BJ (cell line): ENCODE results near the gene PACSIN1. TPM values are rescaled to one million over a fixed set of nuclear protein-coding genes. Genes with fewer than 3 reads are reported as not detected.

Experiments used
- CTCF ChIA-PET: fragments of 350-600 bp; formaldehyde crosslinking; extraction: SDS; loops from one replicate; lab custom pipeline; 2021; ENCODE audit warnings: antibody characterized with exemption, inconsistent platforms; lab: Yijun Ruan, JAX
- POLR2A ChIA-PET: fragments of 300-600 bp; sonication (Branson Sonifier 250); formaldehyde crosslinking; extraction: SDS; loops from one replicate; lab custom pipeline; 2021; ENCODE audit warnings: antibody characterized with exemption; lab: Charles Lee
- DNase-seq: peaks from one replicate; pipeline ENCODE4 v3.0.0-alpha.2; 2011; ENCODE audit warnings: low read depth
- H3K27me3 ChIP-seq: 2 replicates; pipeline ENCODE4 v1.6.0; 2011; ENCODE audit warnings: low read length; ENCODE audit not compliant: control insufficient read depth, insufficient read depth
- H3K36me3 ChIP-seq: 2 replicates; pipeline ENCODE4 v1.5.1; 2011; ENCODE audit warnings: low read length; ENCODE audit not compliant: control insufficient read depth, insufficient read depth
- H3K4me3 ChIP-seq: 2 replicates; pipeline ENCODE4 v1.5.1; 2011; ENCODE audit warnings: low read depth, mild to moderate bottlenecking, control low read depth, low read length
- CTCF ChIP-seq: IDR thresholded peaks from 2 replicates; pipeline ENCODE4 v1.5.1; 2011; ENCODE audit warnings: low read depth, mild to moderate bottlenecking, control low read depth, inconsistent platforms, low read length, moderate library complexity; ENCODE audit not compliant: insufficient read depth
- polyA plus RNA-seq: library from polyadenylated mRNA; depleted of rRNA; stranded (reverse); fragments of >200 nt; gene quantifications from 2 replicates; pipeline ENCODE4 v1.2.3, GENCODE V29; 2011

PACSIN1 gene
- polyA plus RNA-seq, 1 experiment: 0.04 TPM

DNA sequence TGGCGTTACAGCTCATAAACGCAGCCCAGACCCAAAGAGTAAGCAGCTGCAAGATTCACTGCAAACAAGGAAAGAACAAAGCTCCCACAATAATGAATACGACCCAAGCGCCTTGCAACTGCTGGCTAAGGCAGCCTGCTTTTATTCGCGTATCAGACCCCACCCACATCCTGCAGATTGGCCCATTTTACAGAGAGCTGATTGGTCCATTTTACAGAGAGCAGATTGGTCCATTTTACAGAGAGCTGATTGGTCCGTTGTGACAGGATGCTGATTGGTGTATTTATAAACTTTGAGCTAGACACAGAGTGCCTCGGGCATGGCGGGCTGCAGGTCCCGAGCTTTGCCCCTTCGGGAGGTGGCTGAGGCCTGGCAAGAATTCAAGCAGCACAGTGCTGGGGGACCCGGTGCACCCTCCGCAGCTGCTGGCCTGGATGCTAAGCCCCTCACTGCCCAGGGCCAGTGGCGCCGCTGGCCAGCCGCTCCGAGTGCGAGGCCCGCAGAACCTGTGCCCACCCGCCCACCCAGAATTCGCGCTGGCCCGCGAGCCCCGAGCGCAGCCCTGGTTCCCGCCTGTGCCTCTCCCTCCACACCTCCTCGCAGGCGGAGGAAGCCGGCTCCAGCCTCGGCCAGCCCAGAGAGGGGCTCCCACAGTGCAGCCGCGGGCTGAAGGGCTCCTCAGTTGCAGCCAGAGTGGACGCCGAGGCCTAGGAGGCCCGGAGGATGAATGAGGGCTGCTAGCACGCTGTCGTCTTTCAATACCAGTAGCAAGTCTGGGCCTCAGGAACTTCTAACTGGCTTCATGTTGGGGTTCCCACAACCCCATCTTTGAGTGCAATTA is 28.9 kb upstream of the PACSIN1 start:
- no peaks in the 10 kb centered on the region for H3K27me3 ChIP-seq
- no peak for DNase-seq
- TF ChIP-seq CTCF: no peak
- CTCF ChIA-PET: interaction anchor here (0.6 to 1.3 kb wide), 3 partner anchors 23 to 172 kb away, joined by 3 read pairs; no protein-coding TSS in a partner anchor
- POLR2A ChIA-PET: no interaction called here
- H3K36me3 ChIP-seq: no peaks in the 10 kb centered on the region
- H3K4me3 ChIP-seq: no peak overlapping the region

DNA sequence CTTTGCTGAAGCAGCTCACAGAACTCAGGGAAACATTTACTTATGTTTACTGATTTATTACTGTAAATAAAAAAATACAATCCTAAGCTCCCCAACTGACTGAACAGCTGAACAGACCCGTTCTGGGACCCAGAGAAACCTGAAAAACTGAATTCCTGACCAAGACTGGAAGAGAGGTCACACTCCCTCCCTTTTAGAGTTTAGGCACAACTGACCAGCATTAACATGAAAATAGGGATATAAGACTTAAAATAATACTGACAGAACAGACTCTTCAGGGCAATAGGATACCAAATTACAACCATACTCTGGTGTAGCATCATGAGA is 28.3 kb upstream of the PACSIN1 start:
- H3K36me3 ChIP-seq: no peaks in the 10 kb centered on the region
- no peak for TF ChIP-seq CTCF
- CTCF ChIA-PET: no interaction called here
- no peak for DNase-seq
- no peak overlapping the region for H3K4me3 ChIP-seq
- POLR2A ChIA-PET: no interaction called here
- no peaks in the 10 kb centered on the region for H3K27me3 ChIP-seq

DNA sequence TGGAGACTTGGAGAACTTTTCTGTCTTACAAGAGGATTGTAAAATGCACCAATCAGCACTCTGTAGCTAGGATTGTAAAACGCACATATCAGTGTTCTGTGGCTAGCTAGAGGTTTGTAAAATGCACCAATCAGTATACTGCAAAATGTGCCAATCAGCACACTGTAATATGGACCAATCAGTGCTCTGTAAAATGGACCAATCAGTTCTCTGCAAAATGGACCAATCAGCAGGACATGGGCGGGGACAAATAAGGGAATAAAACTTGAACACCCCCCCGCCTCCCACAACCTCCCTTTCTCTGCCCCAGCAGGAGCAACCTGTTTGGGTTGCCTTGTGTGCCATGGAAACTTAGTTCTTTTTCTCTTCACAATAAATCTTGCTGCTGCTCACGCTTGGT is 27.2 kb upstream of the PACSIN1 start:
- no peak for DNase-seq
- POLR2A ChIA-PET: no interaction called here
- Histone ChIP-seq H3K36me3 (no peaks in the 10 kb centered on the region), H3K4me3 (no peak overlapping the region), H3K27me3 (no peaks in the 10 kb centered on the region)
- TF ChIP-seq CTCF: no peak
- CTCF ChIA-PET: no interaction called here

- H3K4me3 ChIP-seq: no peak overlapping the region
- TF ChIP-seq CTCF: no peak
- no peaks in the 10 kb centered on the region for H3K27me3 ChIP-seq
- no peak for DNase-seq
- H3K36me3 ChIP-seq: no peaks in the 10 kb centered on the region
- POLR2A ChIA-PET: no interaction called here
- CTCF ChIA-PET: interaction anchor here (0.9 kb wide), 1 partner anchor 244 kb away, joined by 4 read pairs; no protein-coding TSS in a partner anchor
Measured at GRCh38 chr6:34439442-34439841, 26.4 kb upstream of the PACSIN1 start.

DNA sequence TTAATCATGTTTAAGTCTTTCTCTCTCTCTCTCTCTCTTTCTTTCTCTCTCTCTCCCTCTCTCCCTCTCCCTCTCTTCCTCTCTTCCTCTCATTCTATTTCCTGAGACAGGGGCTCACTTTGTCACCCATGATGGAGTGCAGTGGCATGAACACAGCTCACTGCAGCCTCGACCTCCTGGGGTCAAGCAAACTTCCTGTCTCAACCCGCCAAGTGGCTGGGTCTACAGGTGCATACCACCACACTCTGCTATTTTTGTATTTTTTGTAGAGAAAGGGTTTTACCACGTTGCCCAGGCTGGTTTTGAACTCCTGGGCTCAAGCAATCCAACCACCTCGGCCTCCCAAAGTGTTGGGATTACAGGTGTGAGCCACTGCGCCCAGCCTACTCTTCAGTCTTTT is 24.4 kb upstream of the PACSIN1 start:
- POLR2A ChIA-PET: no interaction called here
- no peaks in the 10 kb centered on the region; the same call in 1 of the 2 replicates for H3K27me3 ChIP-seq
- TF ChIP-seq CTCF: no peak
- CTCF ChIA-PET: no interaction called here
- no peak for DNase-seq
- no peak overlapping the region for H3K4me3 ChIP-seq
- H3K36me3 ChIP-seq: no peaks in the 10 kb centered on the region
